H9 (cell line): ENCODE data around the gene KCNH2. TPM values are rescaled to one million over a fixed set of nuclear protein-coding genes. Genes with fewer than 3 reads are reported as not detected.

Experiments used
- DNase-seq: peaks from one replicate; pipeline ENCODE4 v3.0.0-alpha.2; 2017
- H2AFZ ChIP-seq: one replicate; pipeline ENCODE4 v1.6.1; 2013; ENCODE audit warnings: mild to moderate bottlenecking, low read length, control low read depth, moderate library complexity
- H2AK5ac ChIP-seq: 2 replicates; pipeline ENCODE4 v1.6.1; 2013; ENCODE audit warnings: low read length, control low read depth, mixed read lengths; ENCODE audit not compliant: insufficient read length
- H2BK120ac ChIP-seq: one replicate; pipeline ENCODE4 v1.6.1; 2013; ENCODE audit warnings: low read depth, mild to moderate bottlenecking, low read length, control low read depth, inconsistent platforms; ENCODE audit not compliant: poor library complexity, severe bottlenecking
- H2BK12ac ChIP-seq: 2 replicates; pipeline ENCODE4 v1.6.1; 2013; ENCODE audit warnings: low read length, control low read depth, mixed read lengths, low read depth; ENCODE audit not compliant: insufficient read length
- H2BK15ac ChIP-seq: 2 replicates; pipeline ENCODE4 v1.6.1; 2013; ENCODE audit warnings: low read depth, low read length, control low read depth
- H2BK20ac ChIP-seq: one replicate; pipeline ENCODE4 v1.6.1; 2013; ENCODE audit warnings: low read depth, mild to moderate bottlenecking, low read length, control low read depth, inconsistent platforms; ENCODE audit not compliant: poor library complexity, severe bottlenecking
- H2BK5ac ChIP-seq: 2 replicates; pipeline ENCODE4 v1.6.1; 2013; ENCODE audit warnings: low read length, control low read depth, mixed read lengths; ENCODE audit not compliant: insufficient read length
- H3K14ac ChIP-seq: 2 replicates; pipeline ENCODE4 v1.6.1; 2013; ENCODE audit warnings: low read length, control low read depth; ENCODE audit not compliant: insufficient read depth
- H3K18ac ChIP-seq: 2 replicates; pipeline ENCODE4 v1.6.1; 2013; ENCODE audit warnings: low read depth, mild to moderate bottlenecking, mixed read lengths, low read length, control low read depth; ENCODE audit not compliant: insufficient read length
- H3K23ac ChIP-seq: 2 replicates; pipeline ENCODE4 v1.6.1; 2013; ENCODE audit warnings: low read length, control low read depth, mixed read lengths, low read depth; ENCODE audit not compliant: insufficient read length
- H3K23me2 ChIP-seq: 2 replicates; pipeline ENCODE4 v1.6.1; 2013; ENCODE audit warnings: low read depth, mild to moderate bottlenecking, mixed read lengths, low read length, control low read depth; ENCODE audit not compliant: insufficient read length, poor library complexity, severe bottlenecking
- H3K27ac ChIP-seq: 2 replicates; pipeline ENCODE4 v1.5.1; 2013; ENCODE audit warnings: low read length, control low read depth, mixed read lengths, low read depth; ENCODE audit not compliant: insufficient read length
- H3K27me3 ChIP-seq: 2 replicates; pipeline ENCODE4 v1.6.1; 2013; ENCODE audit warnings: low read length, control low read depth, inconsistent platforms; ENCODE audit not compliant: insufficient read depth
- H3K4ac ChIP-seq: 2 replicates; pipeline ENCODE4 v1.6.1; 2013; ENCODE audit warnings: low read depth, mild to moderate bottlenecking, control low read depth, inconsistent platforms, low read length, moderate library complexity
- H3K4me1 ChIP-seq: 2 replicates; pipeline ENCODE4 v1.6.1; 2013; ENCODE audit warnings: low read length, control low read depth, inconsistent platforms; ENCODE audit not compliant: insufficient read depth
- H3K4me2 ChIP-seq: 2 replicates; pipeline ENCODE4 v1.6.1; 2013; ENCODE audit warnings: low read length, control low read depth, mixed read lengths; ENCODE audit not compliant: insufficient read length, insufficient read depth
- H3K56ac ChIP-seq: 2 replicates; pipeline ENCODE4 v1.6.1; 2013; ENCODE audit warnings: low read depth, mild to moderate bottlenecking, mixed read lengths, low read length, control low read depth; ENCODE audit not compliant: insufficient read length
- H3K79me1 ChIP-seq: 2 replicates; pipeline ENCODE4 v1.6.1; 2013; ENCODE audit warnings: low read depth, mild to moderate bottlenecking, moderate library complexity, low read length, control low read depth, inconsistent platforms; ENCODE audit not compliant: insufficient read depth, poor library complexity, severe bottlenecking
- H3K79me2 ChIP-seq: 2 replicates; pipeline ENCODE4 v1.6.1; 2013; ENCODE audit warnings: low read length, control low read depth, inconsistent platforms; ENCODE audit not compliant: insufficient read depth
- H3K9ac ChIP-seq: 2 replicates; pipeline ENCODE4 v1.6.1; 2013; ENCODE audit warnings: low read length, control low read depth, mixed read lengths; ENCODE audit not compliant: insufficient read length; ENCODE audit errors: extremely low read depth
- H3K9me3 ChIP-seq: one replicate; pipeline ENCODE4 v1.6.1; 2013; ENCODE audit warnings: low read depth, low read length, inconsistent platforms; ENCODE audit not compliant: control insufficient read depth
- H3T11ph ChIP-seq: one replicate; pipeline ENCODE4 v1.6.1; 2013; ENCODE audit warnings: mild to moderate bottlenecking, low read length, control low read depth, inconsistent platforms
- H4K20me1 ChIP-seq: one replicate; pipeline ENCODE4 v1.6.1; 2013; ENCODE audit not compliant: control insufficient read depth, insufficient read length, insufficient read depth
- H4K5ac ChIP-seq: 2 replicates; pipeline ENCODE4 v1.6.1; 2013; ENCODE audit warnings: low read depth, mild to moderate bottlenecking, mixed read lengths, low read length, control low read depth; ENCODE audit not compliant: insufficient read length
- H4K8ac ChIP-seq: replicated peaks from 2 replicates; pipeline ENCODE4 v1.6.1; 2013; ENCODE audit warnings: low read length, control low read depth, mixed read lengths, low read depth; ENCODE audit not compliant: insufficient read length
- H4K91ac ChIP-seq: 2 replicates; pipeline ENCODE4 v1.6.1; 2013; ENCODE audit warnings: low read depth, mild to moderate bottlenecking, moderate library complexity, mixed read lengths, low read length, control low read depth; ENCODE audit not compliant: insufficient read length
- H3K27ac Mint-ChIP-seq, 3 experiments: 2 replicates in 2 of 3; 3 replicates in 1 of 3; pipeline ENCODE4 v1.8.0; 2020 to 2021; ENCODE audit warnings: mixed read lengths in 3 of 3, mild to moderate bottlenecking in 1 of 3, moderate library complexity in 1 of 3
- H3K27me3 Mint-ChIP-seq: 2 replicates; pipeline ENCODE4 v1.8.0; 2021; ENCODE audit warnings: low read depth, mild to moderate bottlenecking, moderate library complexity, mixed read lengths
- H3K36me3 Mint-ChIP-seq, 3 experiments: 2 replicates in 2 of 3; 3 replicates in 1 of 3; pipeline ENCODE4 v1.8.0; 2020 to 2021; ENCODE audit warnings: low read depth in 3 of 3, mixed read lengths in 3 of 3; ENCODE audit not compliant: insufficient read depth in 1 of 3
- H3K4me1 Mint-ChIP-seq, 2 experiments: 2 replicates each; pipeline ENCODE4 v1.8.0; 2020; ENCODE audit warnings: mixed read lengths in 2 of 2
- H3K4me3 Mint-ChIP-seq, 2 experiments: 2 replicates in 1 of 2; 3 replicates in 1 of 2; pipeline ENCODE4 v1.8.0; 2020 to 2021; ENCODE audit warnings: mild to moderate bottlenecking in 2 of 2, mixed read lengths in 2 of 2, moderate library complexity in 1 of 2
- H3K9me3 Mint-ChIP-seq, 2 experiments: 2 replicates in 1 of 2; 3 replicates in 1 of 2; pipeline ENCODE4 v1.8.0; 2020; ENCODE audit warnings: mild to moderate bottlenecking in 2 of 2, mixed read lengths in 2 of 2, moderate library complexity in 1 of 2
- WGBS: extraction: QIAGEN DNeasy Blood & Tissue Kit; methylation state at CpG from one replicate; pipeline ENCODE4 v1.1.7; 2013; ENCODE audit warnings: missing lambda C conversion rate, low lambda C conversion rate, mixed read lengths; ENCODE audit not compliant: insufficient read length; ENCODE audit errors: extremely low coverage; 5-methylcytosine and 5-hydroxymethylcytosine counted together
- total RNA-seq: library from RNA; stranded (reverse); gene quantifications from 2 replicates; pipeline ENCODE4 v1.2.1, GENCODE V29; 2021
- TF ChIP-seq, protein P1 (sequence below): fragments of 200-600 bp; sonication (generic); conservative IDR thresholded peaks from 3 replicates; pipeline ENCODE4 v1.8.0; 2021; ENCODE audit warnings: antibody characterized with exemption, mild to moderate bottlenecking

The KCNH2 gene
- total RNA-seq, 1 experiment from 2014 or later: 4.5 TPM

DNA sequence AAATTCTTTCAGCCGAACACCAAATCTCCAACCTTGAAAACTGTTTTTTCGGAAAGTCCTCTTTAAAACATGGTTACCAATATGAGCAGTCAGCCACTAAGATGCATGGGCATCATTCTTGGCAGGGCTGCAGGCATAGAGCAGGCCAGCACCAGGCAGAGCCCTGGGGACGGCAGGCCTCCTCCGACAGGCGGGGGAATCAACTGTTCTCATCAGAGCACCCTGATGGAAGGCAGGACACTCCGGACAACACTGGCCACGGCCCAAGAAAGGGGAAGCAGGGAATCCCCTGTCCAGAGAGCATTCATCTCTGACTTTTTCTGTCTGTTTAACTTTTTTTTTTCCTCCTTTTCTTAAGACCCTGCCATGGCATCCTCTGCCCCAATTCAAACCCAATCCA lies 11.3 kb upstream of the KCNH2 start:
- Histone ChIP-seq H2AK5ac (no peak overlapping the region), H3K79me1 (no peaks in the 10 kb centered on the region), H3K4me2 (no peak overlapping the region), H2AFZ (no peak overlapping the region), H3K9me3 (no peaks in the 10 kb centered on the region), H3K56ac (no peak overlapping the region), H3K14ac (no peak overlapping the region), H2BK20ac (no peak overlapping the region), H2BK12ac (no peak overlapping the region), H3K18ac (no peak overlapping the region), H4K91ac (no peak overlapping the region), H3K27ac (no peak overlapping the region), H3K27me3 (no peaks in the 10 kb centered on the region; the same call in 1 of the 2 replicates), H3K9ac (no peak overlapping the region), H2BK120ac (no peak overlapping the region), H3K23me2 (no peaks in the 10 kb centered on the region), H2BK5ac (no peak overlapping the region), H2BK15ac (no peak overlapping the region), H4K8ac (no peak overlapping the region), H3K4ac (no peak overlapping the region), H3K4me1 (no peaks in the 10 kb centered on the region; the same call in none of the 2 replicates), H3K79me2 (no peaks in the 10 kb centered on the region), H4K20me1 (no peaks in the 10 kb centered on the region), H4K5ac (no peak overlapping the region), H3T11ph (no peak overlapping the region), H3K23ac (no peak overlapping the region)
- Mint-ChIP-seq H3K4me1 (peaks cover 14 to 37% of the 10 kb centered on the region in 2 experiments), H3K27me3 (peaks cover 43% of the 10 kb centered on the region), H3K36me3 (peaks cover 0 to 12% (median 5%) of the 10 kb centered on the region in 3 experiments; a peak in 4 of 7 replicates), H3K4me3 (no peak overlapping the region; a peak in 1 of 5 replicates), H3K27ac (no peak overlapping the region), H3K9me3 (peaks cover 9 to 15% of the 10 kb centered on the region in 2 experiments)
- DNase-seq: peak; percentile 19
- no CpG with 5 or more reads among the region's 7 CpGs for WGBS
- TF ChIP-seq, protein P1, sequence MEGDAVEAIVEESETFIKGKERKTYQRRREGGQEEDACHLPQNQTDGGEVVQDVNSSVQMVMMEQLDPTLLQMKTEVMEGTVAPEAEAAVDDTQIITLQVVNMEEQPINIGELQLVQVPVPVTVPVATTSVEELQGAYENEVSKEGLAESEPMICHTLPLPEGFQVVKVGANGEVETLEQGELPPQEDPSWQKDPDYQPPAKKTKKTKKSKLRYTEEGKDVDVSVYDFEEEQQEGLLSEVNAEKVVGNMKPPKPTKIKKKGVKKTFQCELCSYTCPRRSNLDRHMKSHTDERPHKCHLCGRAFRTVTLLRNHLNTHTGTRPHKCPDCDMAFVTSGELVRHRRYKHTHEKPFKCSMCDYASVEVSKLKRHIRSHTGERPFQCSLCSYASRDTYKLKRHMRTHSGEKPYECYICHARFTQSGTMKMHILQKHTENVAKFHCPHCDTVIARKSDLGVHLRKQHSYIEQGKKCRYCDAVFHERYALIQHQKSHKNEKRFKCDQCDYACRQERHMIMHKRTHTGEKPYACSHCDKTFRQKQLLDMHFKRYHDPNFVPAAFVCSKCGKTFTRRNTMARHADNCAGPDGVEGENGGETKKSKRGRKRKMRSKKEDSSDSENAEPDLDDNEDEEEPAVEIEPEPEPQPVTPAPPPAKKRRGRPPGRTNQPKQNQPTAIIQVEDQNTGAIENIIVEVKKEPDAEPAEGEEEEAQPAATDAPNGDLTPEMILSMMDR: no peak
